ENCODE data around the gene TNS1. TPM values are rescaled to one million over a fixed set of nuclear protein-coding genes. Genes with fewer than 3 reads are reported as not detected.

The TNS1 gene
- total RNA-seq, 4 donors from 2014 or later: 169 to 316 (median 229) TPM

DNA sequence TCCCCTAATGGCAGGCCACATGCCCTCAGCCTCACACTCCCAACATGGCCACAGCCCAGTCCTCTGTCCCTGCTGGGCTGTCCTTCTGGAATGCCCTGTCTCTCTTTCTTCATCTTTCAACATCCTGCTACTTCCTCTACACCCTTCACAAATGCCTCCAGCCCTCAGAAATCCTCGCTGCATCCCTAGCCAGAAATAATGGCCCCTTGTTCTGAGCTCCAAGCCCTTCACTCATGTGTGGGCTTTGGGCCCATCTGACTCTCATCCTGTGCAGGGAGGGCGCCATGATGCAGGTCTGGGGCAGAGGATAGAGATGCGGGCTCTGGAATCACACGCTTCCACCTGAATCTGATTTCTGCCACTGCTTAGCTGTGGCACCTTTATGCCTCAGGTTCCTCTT lies 181.9 kb downstream of the TNS1 start:
- no peak overlapping the region for H3K4me3 ChIP-seq (replicated peaks in 1 of 3)
- H3K36me3 ChIP-seq: peaks cover 41 to 55% of the 10 kb centered on the region in 2 donors
- no peaks in the 10 kb centered on the region for H3K9me3 ChIP-seq
- no peaks in the 10 kb centered on the region for H3K27me3 ChIP-seq
- no peak for TF ChIP-seq POLR2A (IDR thresholded peaks at IDR 0.05)
- TF ChIP-seq CTCF (IDR thresholded peaks at IDR 0.05): no peak
- DNase-seq: no peak
- peak overlapping the region in 1 of 3 donors; percentile 55 for H3K27ac ChIP-seq
- intact Hi-C loops (cut with DNase I): no loop called here
- H3K4me1 ChIP-seq: peaks cover 14 to 62% of the 10 kb centered on the region in 2 donors
- 85 to 95% methylated on average over 4 of the region's 4 CpGs for WGBS, 2 donors

- Histone ChIP-seq H3K4me1 (peaks cover 11 to 55% of the 10 kb centered on the region in 2 donors), H3K27ac (peak overlapping the region in 2 of 3 donors; percentile 23 to 55), H3K4me3 (replicated peaks in 1 of 3) (no peak overlapping the region), H3K36me3 (peaks cover 41 to 62% of the 10 kb centered on the region in 2 donors), H3K9me3 (no peaks in the 10 kb centered on the region), H3K27me3 (no peaks in the 10 kb centered on the region)
- WGBS, 2 donors: 76 to 84% methylated on average over 7 of the region's 7 CpGs
- DNase-seq: no peak
- intact Hi-C loops (cut with DNase I): no loop called here
- TF ChIP-seq CTCF (IDR thresholded peaks at IDR 0.05) (no peak), POLR2A (IDR thresholded peaks at IDR 0.05) (no peak)
Measured at GRCh38 chr2:217820091-217820819, 182.5 kb downstream of the TNS1 start.

- intact Hi-C loops (cut with DNase I): no loop called here
- Histone ChIP-seq H3K9me3 (no peaks in the 10 kb centered on the region), H3K4me1 (peaks cover 11 to 52% of the 10 kb centered on the region in 2 donors), H3K36me3 (peaks cover 58 to 80% of the 10 kb centered on the region in 2 donors), H3K27me3 (no peaks in the 10 kb centered on the region), H3K27ac (no peak overlapping the region), H3K4me3 (replicated peaks in 1 of 3) (no peak overlapping the region)
- TF ChIP-seq POLR2A (IDR thresholded peaks at IDR 0.05): no peak
- TF ChIP-seq CTCF (IDR thresholded peaks at IDR 0.05): no peak
- 85 to 87% methylated on average over 9 to 15 of the region's 19 CpGs for WGBS, 2 donors
- no peak for DNase-seq
Measured at GRCh38 chr2:217818293-217818850, 184.4 kb downstream of the TNS1 start.

DNA sequence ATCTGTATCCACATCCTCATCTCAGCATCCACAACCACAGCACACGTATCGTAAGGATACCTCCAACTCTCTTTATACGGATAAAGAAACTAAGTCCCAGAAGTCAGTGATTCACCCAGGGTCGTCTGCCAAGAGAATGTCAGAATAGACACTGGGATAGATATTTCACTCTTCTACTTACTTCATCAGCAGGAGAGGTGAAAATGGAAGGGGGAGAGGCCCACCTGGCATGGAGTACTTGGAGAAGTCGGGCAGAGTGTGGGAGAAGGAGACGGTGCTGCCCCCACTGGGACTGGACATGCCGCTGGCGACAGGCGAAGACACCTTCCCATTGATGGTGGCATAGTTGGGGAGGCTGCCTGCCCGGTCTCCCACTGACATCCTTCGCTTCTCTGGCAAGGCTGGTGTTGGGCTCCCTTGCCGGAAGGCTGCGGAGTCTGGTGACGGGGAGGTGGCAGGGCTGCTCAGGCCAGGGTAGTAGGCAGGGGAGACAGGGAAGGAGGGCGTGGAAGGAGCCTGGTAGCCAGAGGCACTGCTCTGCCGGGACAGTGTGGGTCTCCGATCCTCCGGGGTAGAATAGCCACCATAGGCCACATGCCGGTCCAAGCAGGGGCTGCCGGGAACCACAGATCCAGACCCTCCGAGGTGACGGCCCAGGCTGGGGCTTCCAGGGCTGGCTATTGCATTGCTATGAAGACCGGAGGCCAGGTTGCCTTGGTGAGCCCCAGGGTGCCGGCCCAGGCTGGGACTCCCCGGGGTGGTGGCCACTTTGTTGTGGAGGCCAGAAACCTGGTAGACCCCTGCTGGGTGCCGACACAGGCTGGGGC lies 185.1 kb downstream of the TNS1 start:
- Histone ChIP-seq H3K27ac (peak overlapping the region in 1 of 3 donors; percentile 70), H3K36me3 (peaks cover 65 to 87% of the 10 kb centered on the region in 2 donors), H3K4me3 (replicated peaks in 1 of 3) (no peak overlapping the region), H3K4me1 (peaks cover 7 to 45% of the 10 kb centered on the region in 2 donors), H3K9me3 (no peaks in the 10 kb centered on the region), H3K27me3 (no peaks in the 10 kb centered on the region)
- no peak for DNase-seq
- WGBS, 2 donors: 93 to 95% methylated on average over 24 to 25 of the region's 26 CpGs
- intact Hi-C loops (cut with DNase I): no loop called here
- no peak for TF ChIP-seq POLR2A (IDR thresholded peaks at IDR 0.05)
- no peak for TF ChIP-seq CTCF (IDR thresholded peaks at IDR 0.05)

All from thyroid gland (tissue), 4 donors.